NCI-H2227 (cell line): ENCODE measurements around the gene CIRBP.
"Not testable (repeated sequence)": the region's sequence is repeated elsewhere in the genome, so short reads cannot be mapped to it uniquely, and the experiment has no call there.

Experiments used
- DNase-seq: peaks from one replicate; lab custom pipeline; 2025; ENCODE audit not compliant: unreplicated experiment; lab: John Stamatoyannopoulos, UW

CIRBP gene

DNA sequence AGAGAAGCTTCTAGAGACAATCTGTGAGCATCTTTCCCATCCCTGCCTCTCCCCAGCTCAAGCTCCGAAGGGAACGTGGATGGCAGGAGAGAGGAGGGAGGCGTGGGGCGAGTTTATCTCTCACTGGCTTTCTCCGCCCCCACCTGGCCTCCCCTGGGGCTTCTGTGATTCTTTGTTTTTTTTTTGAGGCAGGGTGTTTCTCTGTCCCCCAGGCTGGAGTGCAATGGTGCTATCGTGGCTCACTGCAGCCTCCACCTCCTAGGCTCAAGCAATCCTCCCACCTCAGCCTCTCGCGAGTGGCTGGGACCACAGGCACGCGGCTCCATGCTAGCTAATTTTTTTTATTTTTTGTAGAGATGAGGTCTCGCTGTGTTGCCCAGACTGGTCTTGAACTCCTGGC, 39.6 kb downstream of the CIRBP start:
- DNase-seq, result no peak

DNA sequence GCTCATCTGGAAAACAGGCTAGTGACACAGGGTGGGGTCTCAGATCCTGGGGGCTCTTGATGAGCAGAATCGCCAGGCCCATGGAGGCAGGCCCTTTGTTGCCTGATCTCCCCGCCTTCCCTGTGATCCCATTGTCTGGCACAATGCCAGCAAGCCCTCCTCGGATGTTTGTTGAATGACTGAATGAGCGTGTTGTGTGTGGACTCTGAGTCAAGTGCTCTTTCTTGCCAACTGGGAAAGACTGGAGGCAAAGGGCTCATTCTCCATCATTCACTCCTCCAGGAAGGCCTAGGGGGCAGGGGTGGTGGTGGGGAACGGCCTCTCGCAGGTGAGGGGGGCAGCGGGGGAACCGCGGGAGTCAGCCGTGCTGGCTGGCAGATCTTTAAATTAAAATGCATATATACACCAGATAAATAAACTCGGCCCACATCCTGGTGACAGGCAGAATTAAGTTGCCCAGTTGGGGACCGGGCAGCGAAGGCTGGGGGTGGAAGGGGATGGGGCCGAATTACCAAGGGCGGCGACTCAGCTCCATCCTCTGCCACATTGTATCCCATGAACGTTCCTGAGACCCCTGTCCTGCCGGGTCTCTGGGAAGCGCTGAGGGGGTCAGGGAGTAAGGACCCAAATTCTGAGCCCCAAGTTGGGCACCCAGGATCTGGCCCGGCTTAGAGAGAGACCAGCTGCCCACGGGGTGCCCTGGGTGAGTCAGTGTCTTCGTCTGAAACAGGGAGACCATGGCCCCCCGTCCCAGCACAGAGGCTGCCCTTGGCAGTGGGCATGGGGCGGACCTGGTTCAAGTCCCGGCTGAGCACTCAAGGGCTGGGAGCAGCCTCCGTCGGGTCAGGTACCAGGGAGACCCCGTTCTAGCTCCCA, 41.1 kb downstream of the CIRBP start:
- no peak for DNase-seq

DNA sequence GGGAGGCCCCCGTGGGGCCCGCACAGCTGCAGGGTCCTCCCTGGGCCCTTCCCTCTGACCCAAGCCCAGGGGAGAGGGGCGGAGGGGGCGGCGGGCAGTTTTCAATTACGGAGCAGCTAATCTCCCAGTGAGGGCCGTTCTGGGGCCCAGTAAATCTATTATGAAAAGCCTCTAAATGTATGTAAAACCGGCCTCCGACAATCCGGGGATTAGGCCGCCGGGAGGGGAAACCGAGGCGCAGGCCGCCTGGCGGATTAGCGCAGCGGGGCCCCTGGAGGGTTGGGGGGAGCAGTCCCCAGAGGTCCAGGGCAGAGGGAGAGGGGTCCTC, 41.7 kb downstream of the CIRBP start:
- no peak for DNase-seq

DNA sequence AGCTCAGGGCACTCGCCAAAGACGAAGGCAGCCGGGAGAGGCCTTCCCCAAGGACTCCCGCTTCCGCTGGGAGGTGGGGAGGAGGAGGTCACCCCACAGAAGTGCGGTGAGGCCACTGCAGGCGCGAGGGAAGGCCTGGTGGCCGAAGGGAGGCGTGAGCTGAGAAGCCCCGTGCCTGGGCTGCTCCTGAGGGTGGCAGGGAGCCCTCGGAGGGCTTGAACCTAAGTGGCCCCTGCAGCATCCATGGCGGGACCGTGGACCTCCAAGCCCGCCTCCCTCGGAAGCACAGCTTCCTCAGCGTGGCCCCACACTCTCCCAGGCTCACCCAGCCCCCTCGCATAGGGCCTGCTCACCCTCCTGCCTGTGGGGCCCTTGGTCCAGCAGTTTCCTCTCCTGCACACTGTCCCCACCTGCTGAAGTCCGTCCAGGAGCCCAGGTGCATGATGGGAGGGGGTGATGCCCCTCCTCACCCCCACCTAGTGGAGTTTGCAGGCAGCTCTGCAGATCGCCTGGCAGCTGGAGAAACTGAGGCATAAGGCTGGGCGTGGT, 42.5 kb downstream of the CIRBP start:
- no peak for DNase-seq

DNA sequence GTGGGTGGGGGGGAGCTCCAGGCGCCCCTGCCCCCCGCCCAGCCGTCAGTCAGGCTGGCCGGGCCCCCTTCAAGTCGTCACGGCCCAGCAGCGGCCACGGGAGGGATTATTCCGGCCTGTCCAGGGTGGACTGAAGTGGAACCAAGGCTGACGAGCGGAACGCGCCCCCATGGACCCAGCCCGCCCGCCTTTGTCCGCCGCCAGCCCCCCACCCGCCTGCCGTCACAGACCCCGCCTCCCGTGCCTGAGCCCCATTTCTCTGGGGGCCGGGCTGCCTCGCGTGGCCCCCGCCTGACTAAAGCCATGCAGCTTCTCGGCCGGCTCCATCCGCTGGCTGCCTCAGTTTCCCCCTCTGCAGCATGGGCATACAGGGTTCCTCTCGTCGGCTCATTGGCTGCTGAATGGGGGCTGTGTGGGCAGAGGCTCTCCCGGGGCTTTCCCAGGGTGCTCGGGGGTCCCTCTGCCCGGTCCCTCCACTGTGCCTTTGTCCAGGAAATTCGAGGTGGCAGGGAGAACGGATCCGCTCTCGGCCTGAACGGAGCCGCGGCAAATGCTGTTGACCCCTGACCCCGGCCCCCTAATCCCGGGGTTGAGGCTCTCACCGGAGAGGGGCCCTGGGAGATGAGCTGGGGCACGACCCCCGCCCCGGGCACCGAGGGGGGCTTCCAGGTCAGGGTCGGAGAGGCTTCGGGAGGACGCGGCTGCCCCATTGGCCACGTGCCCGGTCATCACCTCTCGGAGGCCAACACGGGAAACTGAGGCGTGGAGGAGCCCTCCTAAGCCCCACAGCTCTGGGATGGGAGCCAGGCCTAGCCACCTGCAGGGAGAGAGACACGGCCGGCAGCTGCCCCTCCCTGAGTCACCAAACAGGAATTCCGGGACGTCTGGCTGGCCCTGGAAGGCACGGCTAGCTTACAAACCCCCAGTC, 43.9 kb downstream of the CIRBP start:
- no peak for DNase-seq

DNA sequence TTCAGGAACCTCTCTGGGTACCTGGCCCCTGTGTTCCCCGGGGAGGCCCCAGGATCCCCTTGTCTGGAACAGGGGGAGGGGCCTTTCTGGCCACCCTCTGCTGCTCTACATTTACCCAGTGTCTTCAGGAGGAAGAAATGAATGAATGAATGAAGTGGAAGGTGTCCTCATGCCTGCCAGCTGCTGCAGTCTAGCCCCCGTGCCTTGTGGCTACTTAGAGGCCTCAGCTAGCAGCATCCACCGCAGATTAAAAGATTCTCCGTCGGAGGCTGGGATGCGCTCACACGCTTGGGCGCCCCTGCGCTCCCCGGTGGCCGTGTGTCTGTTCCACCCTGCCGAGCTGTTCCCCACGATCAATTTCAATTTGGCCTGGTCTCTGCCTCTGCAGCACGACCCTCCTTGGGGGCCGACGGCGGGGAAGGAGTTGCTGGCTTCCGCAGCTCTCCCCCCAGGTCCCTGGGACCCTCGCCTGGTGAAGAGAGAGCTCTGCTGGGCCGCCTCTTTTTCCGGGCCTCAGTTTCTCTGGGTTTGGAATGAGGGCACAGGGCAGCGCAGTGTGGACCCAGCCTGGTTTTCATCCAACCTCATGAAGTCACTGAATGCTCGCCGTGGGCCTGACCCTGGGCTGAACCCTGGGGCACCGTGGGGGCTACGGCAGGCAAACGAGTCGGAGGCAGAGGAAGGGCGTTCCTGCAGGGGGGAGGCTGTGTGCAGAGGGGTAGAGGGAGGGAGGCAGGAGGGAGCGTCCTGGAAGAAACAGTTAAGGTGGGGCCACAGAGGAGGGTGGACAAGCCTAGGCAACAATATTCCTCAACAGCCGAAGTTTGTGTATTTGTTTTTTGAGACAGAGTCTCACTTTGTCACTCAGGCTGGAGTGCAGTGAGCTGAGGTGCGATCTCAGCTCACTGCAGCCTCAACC, 44.8 kb downstream of the CIRBP start:
- no peak for DNase-seq

DNA sequence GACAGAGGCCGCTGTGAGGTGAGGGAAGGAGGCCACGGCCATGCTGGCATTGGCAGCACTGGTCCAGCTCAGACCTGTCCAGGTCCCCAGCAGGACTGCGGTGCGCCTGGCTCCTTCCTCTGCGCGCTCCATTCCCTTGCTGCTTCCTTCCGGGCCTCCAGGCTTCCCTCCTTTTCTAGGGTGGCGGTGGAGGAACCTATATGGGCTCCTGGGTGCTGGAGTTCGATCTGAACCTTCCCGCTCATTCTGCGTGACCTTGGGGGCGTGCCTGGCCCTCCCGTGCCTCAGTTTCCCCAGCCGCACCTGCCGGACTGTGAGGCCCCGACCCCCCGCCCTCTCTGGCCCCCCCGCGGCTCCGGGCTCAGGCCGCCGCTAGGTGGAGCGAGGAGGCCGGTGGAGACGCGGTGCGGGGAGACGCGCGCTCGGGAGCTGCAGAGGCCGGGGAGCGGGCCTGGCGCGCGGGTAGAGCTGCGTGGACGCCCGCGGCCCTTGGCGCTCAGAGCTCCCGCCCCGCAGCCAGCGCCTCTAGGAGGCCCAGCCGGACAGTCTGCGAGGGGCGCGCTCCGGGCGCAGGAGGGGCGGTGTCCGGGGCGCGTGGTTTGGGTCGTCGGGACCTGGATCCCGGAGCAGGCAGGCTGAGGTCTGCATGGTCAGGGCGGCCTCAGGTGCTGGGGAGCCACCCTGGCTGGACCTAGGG, 46.5 kb downstream of the CIRBP start:
- no peak for DNase-seq

DNA sequence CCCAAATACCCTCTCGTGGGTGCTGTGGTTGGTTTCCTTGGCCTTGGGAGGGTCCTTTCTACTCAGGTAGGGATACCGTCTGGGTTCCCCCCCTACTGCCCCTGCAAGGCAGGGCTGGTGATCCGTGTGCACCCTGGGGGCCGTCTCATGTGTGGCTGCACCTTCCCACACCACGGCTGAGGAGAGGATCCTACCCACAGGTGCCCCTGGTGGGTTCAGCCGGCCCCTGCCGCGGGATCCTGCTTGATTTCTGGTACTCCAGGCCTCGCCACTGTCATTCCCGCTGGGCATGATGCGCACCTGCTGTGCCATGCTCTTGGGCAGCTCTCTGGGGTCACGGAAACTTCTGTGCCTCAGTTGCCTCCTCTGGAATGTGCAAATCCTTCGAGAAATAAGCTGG, 47.3 kb downstream of the CIRBP start:
- no peak for DNase-seq

DNA sequence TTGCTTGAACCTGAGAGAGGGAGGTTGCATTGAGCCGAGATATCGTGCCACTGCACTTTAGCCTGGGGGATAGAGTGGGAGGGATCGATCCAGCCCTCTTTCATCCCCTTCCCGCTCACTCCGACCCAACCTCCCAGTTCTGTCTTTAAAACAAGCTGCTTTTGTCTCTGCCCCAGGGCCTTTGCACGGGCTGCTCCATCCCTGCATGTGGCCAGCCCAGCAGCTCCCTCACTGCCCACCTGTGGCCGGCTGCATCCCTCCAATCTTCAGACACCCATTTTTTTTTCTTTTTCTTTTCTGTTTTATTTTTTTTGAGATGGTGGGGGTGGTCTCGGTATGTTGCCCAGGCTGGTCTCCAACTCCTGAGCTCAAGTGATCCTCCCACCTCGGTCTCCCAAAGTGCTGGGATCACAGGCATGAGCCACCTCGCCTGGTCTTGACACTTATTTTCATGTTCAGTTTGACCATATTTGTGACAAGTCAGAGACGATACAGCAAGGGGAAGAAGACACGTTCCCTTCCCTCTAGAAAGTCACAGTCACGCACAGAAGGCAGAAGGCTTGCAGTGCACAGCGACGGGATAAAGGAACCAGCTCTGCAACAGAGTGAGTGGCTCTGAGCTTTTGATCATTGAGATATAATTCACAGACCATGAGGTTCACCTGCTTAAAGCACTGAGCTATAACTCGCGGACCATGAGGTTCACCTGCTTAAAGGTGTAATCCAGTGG, 48.3 kb downstream of the CIRBP start:
- DNase-seq, result no peak

DNA sequence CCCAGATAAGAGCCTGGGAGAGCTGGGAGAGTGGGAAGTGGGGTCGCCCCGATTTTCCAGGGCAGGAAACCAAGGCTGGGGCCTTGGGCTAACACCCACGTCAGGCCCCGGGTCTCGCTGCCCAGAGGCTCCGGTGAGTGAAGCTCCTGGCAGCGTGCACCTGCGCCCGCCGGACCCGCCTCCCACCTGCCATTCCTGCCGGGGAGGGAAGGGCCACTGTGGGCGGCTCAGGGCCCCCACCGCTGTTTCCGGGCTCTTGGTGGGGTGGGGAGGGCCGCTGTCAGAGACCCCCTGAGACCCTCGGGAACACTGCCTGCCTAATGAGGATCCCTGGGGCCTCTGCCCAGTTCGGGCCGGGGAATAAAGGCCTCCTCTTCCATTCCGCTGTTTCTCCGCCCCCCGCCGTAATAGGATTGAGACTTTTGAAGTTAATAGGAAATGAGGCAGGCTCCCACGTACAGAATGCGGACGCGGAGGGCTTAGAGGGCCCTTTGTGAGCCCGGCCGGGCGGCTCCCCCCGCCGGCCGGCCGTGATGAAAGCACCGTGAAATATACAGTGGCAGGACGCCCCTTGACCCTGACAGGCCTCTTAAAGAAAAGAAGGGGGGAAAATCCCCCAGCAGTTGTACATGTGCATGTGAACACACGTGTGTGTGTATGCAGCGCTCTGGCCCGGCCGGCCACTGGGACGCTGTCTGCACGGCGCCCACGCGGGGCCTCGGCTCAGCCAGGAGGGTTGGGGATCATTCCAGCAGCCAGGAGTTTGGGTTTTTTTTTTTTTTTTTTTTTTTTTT, 49.7 kb downstream of the CIRBP start:
- no peak for DNase-seq

DNA sequence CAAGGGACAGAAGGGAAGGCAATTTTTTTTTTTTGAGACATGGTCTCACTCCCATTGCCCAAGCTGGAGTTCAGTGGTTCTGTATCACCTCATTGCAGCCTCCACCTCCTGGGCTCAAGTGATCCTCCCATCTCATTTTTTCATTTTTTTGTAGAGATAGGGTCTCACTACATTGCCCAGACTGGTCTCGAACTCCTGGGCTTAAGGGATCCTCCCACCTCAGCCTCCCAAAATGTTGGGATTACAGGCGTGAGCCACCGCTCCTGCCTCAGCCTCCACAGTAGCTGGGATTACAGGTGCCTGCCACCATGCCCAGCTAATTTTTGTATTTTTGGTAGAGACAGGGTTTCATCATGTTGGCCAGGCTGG, 51.1 kb downstream of the CIRBP start:
- not testable (repeated sequence) for DNase-seq

DNA sequence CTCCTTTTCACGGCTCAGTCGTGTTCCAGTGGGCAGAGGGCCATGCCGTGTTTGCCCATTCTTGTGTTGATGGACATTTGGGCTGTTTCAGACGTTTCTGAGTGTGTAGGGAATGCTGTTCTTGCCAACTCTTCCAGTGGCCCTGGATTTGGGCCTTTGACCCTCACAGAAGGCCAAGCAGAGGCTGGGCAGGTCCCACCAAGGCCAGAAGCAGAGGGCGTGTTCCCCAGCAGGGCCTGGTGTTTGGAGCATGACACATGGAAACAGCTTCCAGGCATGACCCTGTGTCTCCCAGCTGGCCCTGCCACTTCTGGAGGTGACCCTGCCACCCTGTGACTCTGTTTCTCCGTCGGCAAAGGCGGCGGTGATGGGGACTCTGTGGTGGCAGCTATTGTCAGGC, 52.4 kb downstream of the CIRBP start:
- no peak for DNase-seq

DNA sequence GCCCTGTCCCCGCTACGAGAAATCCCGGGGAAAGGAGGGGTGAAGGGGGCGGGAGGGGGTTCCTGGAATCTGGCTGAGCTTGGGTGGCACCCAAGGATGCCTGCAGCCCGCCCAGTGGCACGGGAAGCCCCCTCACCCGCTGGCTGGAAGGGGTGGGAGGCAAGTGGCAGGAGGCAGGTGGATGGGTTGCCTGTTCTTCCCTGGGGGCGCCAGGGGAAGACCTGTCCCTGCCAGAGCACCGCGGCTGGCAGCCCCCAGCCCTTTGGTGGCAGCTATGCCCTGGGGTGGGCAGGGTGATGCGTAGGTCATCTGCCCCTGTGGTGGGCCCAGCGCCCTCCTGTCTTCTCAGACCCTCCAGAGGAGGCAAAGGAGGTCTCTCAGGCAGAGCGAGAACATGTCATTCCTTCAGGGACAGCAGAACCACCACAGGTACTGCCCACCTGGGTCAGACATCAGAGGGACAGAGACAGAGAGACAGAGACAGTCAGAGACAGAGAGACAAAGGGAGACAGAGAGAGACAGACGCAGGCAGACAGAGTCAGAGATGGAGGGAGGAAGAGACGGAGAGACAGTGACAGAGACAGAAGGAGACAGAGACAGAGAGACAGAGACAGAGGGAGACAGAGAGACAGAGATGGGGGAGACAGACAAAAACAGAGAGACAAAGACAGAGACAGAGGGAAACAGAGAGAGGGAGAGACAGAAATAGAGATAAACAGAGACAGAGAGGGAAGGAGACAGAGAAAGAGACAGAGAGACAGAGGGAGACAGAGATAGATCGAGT, 53.3 kb downstream of the CIRBP start:
- no peak for DNase-seq

DNA sequence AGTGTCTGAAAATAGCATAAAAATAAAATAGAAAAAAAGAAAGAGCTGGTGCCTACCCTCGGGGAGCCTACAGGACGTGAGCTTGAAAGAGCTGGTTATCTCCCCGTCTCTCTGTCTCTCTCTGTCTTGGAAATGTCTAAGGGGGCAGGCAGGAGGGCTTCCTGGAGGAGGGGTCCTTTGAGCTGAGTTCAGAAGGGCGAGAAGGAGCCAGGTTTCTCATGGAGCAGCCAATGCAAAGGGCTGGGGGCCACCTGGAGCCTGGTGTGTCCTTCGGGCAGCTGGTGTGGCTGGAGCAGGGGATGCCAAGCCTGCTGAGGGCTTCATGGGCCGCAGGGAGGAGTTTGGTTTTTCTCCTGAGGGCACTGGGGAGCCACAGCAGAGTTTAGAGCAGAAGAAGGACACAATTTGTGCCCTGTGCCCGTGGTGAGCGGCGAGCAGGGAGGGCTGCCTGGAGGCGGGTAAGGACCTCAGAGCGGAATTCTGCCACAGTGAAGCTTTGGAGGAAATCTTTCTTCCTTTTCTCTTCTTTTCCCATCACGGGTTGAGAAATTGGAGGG, 55.2 kb downstream of the CIRBP start:
- no peak for DNase-seq
